SK-N-SH (cell line): ENCODE data around the gene PLA2G6. TPM values are rescaled to one million over a fixed set of nuclear protein-coding genes. Genes with fewer than 3 reads are reported as not detected.

Experiments used
- CTCF ChIA-PET: fragments of 300-600, 350-600 bp; formaldehyde crosslinking; extraction: SDS; loops from one replicate; lab custom pipeline; 2021; lab: Yijun Ruan, JAX
- POLR2A ChIA-PET: fragments of 350-600 bp; sonication (Branson Sonifier 250); formaldehyde crosslinking; extraction: SDS; loops from one replicate; lab custom pipeline; 2020; ENCODE audit warnings: antibody characterized with exemption, inconsistent platforms; lab: Yijun Ruan, JAX
- DNase-seq: peaks from one replicate; pipeline ENCODE4 v3.0.0; 2012
- H2AFZ ChIP-seq: fragments of 200-600 bp; sonication (generic); 2 replicates; pipeline ENCODE4 v1.8.1; 2016; ENCODE audit warnings: antibody characterized with exemption, mild to moderate bottlenecking, low read depth
- H3F3A ChIP-seq: fragments of 200-600 bp; sonication (generic); replicated peaks from 2 replicates; pipeline ENCODE3; 2016; ENCODE audit warnings: antibody characterized with exemption, mild to moderate bottlenecking; ENCODE audit not compliant: insufficient read depth
- H3K27ac ChIP-seq, 2 experiments: fragments of 200-500 bp in 1 of 2; fragments of 200-600 bp in 1 of 2; sonication (Bioruptor generic) in 1 of 2; sonication (generic), shearing (Covaris generic) in 1 of 2; 2 replicates each; pipeline versions ENCODE4 v1.5.1 to v1.6.1; 2014 to 2016; ENCODE audit warnings: low read depth in 2 of 2, inconsistent platforms in 1 of 2, low read length in 1 of 2, mild to moderate bottlenecking in 1 of 2, mixed read lengths in 1 of 2
- H3K27me3 ChIP-seq: fragments of 200-600 bp; sonication (generic), shearing (Covaris generic); 2 replicates; pipeline ENCODE4 v1.6.1; 2016; ENCODE audit warnings: mixed run types; ENCODE audit not compliant: insufficient read depth
- H3K36me3 ChIP-seq, 2 experiments: fragments of 200-500 bp in 1 of 2; fragments of 200-600 bp in 1 of 2; sonication (Bioruptor generic) in 1 of 2; sonication (generic) in 1 of 2; replicated peaks in 1 of 2; 2 replicates each; pipeline versions ENCODE3 to v1.5.1; 2014 to 2016; ENCODE audit warnings: low read length in 1 of 2, mild to moderate bottlenecking in 1 of 2; ENCODE audit not compliant: insufficient read depth in 2 of 2, control insufficient read depth in 1 of 2
- H3K4me1 ChIP-seq, 2 experiments: fragments of 200-500 bp in 1 of 2; fragments of 200-600 bp in 1 of 2; sonication (Bioruptor generic) in 1 of 2; sonication (generic), shearing (Covaris generic) in 1 of 2; 2 replicates each; pipeline versions ENCODE4 v1.5.1 to v1.6.1; 2014 to 2016; ENCODE audit warnings: low read depth in 1 of 2, low read length in 1 of 2, mixed run types in 1 of 2; ENCODE audit not compliant: insufficient read depth in 2 of 2, control insufficient read depth in 1 of 2
- H3K4me2 ChIP-seq: fragments of 200-600 bp; sonication (generic), shearing (Covaris generic); 2 replicates; pipeline ENCODE4 v1.6.1; 2017; ENCODE audit warnings: mixed run types
- H3K4me3 ChIP-seq, 2 experiments: fragments of 200-500 bp in 1 of 2; fragments of 200-600 bp in 1 of 2; sonication (Bioruptor generic) in 1 of 2; sonication (generic), shearing (Covaris generic) in 1 of 2; 2 replicates each; pipeline versions ENCODE4 v1.5.1 to v1.8.1; 2014 to 2016; ENCODE audit warnings: low read depth in 2 of 2, inconsistent platforms in 1 of 2, low read length in 1 of 2, mild to moderate bottlenecking in 1 of 2, mixed read lengths in 1 of 2, moderate library complexity in 1 of 2
- H3K79me2 ChIP-seq: fragments of 200-600 bp; sonication (generic); 2 replicates; pipeline ENCODE4 v1.8.1; 2017; ENCODE audit warnings: mild to moderate bottlenecking; ENCODE audit not compliant: insufficient read depth
- H3K9ac ChIP-seq: fragments of 200-600 bp; sonication (generic); 2 replicates; pipeline ENCODE4 v1.6.1; 2017; ENCODE audit warnings: mixed run types
- H3K9me2 ChIP-seq: fragments of 200-600 bp; sonication (generic); 2 replicates; pipeline ENCODE4 v1.6.1; 2017; ENCODE audit warnings: mixed run types
- H3K9me3 ChIP-seq: fragments of 200-600 bp; sonication (generic); 2 replicates; pipeline ENCODE4 v1.6.1; 2017; ENCODE audit warnings: mixed run types, mild to moderate bottlenecking, moderate library complexity
- H4K20me1 ChIP-seq: fragments of 200-600 bp; sonication (generic); 2 replicates; pipeline ENCODE4 v1.6.1; 2017; ENCODE audit warnings: mild to moderate bottlenecking, mixed run types; ENCODE audit not compliant: insufficient read depth
- CTCF ChIP-seq: fragments of 200-600 bp; sonication (generic); IDR thresholded peaks from 2 replicates; pipeline ENCODE4 v1.6.1; 2017; ENCODE audit warnings: antibody characterized with exemption, mild to moderate bottlenecking, moderate library complexity
- EZH2phosphoT487 ChIP-seq: fragments of 200-600 bp; sonication (generic); IDR thresholded peaks from 2 replicates; pipeline ENCODE4 v1.6.1; 2017; ENCODE audit warnings: low read depth, mixed run types, mild to moderate bottlenecking, antibody characterized with exemption, moderate library complexity, borderline replicate concordance
- FOSL2 ChIP-seq: IDR thresholded peaks from 2 replicates; pipeline ENCODE4 v1.4.0; 2012; ENCODE audit warnings: low read depth, mild to moderate bottlenecking, moderate library complexity, borderline replicate concordance
- FOXJ3 ChIP-seq: sonication (generic); formaldehyde crosslinking; IDR thresholded peaks from 2 replicates; pipeline ENCODE4 v1.5.1; 2020; ENCODE audit warnings: mild to moderate bottlenecking, missing genetic modification reagents
- FOXM1 ChIP-seq: IDR thresholded peaks from 2 replicates; pipeline ENCODE4 v1.4.0; 2012; ENCODE audit warnings: low read depth, mild to moderate bottlenecking
- GATA2 ChIP-seq: sonication (generic); formaldehyde crosslinking; IDR thresholded peaks from 2 replicates; pipeline ENCODE4 v1.5.0; 2020; ENCODE audit warnings: mild to moderate bottlenecking, missing genetic modification reagents
- JUND ChIP-seq: IDR thresholded peaks from 2 replicates; pipeline ENCODE4 v1.4.0; 2012
- NFIC ChIP-seq: IDR thresholded peaks from 2 replicates; pipeline ENCODE4 v1.4.0; 2012; ENCODE audit warnings: borderline replicate concordance
- NRF1 ChIP-seq: IDR thresholded peaks from 2 replicates; pipeline ENCODE4 v1.6.1; 2012; ENCODE audit warnings: low read depth, mild to moderate bottlenecking, low read length
- RCOR1 ChIP-seq: fragments of 150-350 bp; IDR thresholded peaks from 2 replicates; pipeline ENCODE4 v1.6.1; 2017; ENCODE audit warnings: antibody characterized with exemption, low read length
- REST ChIP-seq: IDR thresholded peaks from 2 replicates; pipeline ENCODE4 v1.6.1; 2012; ENCODE audit warnings: mild to moderate bottlenecking, low read depth, low read length, moderate library complexity
- RFX5 ChIP-seq: IDR thresholded peaks from 2 replicates; pipeline ENCODE4 v1.6.1; 2012; ENCODE audit warnings: mild to moderate bottlenecking, improper control_type of control experiment, low read length
- SMC3 ChIP-seq: IDR thresholded peaks from 2 replicates; pipeline ENCODE4 v1.6.1; 2012; ENCODE audit warnings: low read depth, low read length, improper control_type of control experiment
- TAF1 ChIP-seq: IDR thresholded peaks from 2 replicates; pipeline ENCODE4 v1.6.1; 2012; ENCODE audit warnings: low read depth, mild to moderate bottlenecking, low read length, moderate library complexity, borderline replicate concordance
- TCF12 ChIP-seq: IDR thresholded peaks from 2 replicates; pipeline ENCODE4 v1.4.0; 2012
- TEAD4 ChIP-seq: IDR thresholded peaks from 2 replicates; pipeline ENCODE4 v1.4.0; 2012; ENCODE audit warnings: mild to moderate bottlenecking, borderline replicate concordance; ENCODE audit not compliant: insufficient read depth
- YY1 ChIP-seq: IDR thresholded peaks from 2 replicates; pipeline ENCODE4 v1.4.0; 2012; ENCODE audit warnings: low read depth, mild to moderate bottlenecking
- WGBS: methylation state at CpG from one replicate; pipeline ENCODE4 v1.1.6; 2017; ENCODE audit warnings: low lambda C conversion rate; 5-methylcytosine and 5-hydroxymethylcytosine counted together
- polyA plus RNA-seq, 3 experiments: library from polyadenylated mRNA; depleted of rRNA; stranded (reverse); fragments of >200 nt; gene quantifications; 2 replicates each; pipeline ENCODE4 v1.2.3, GENCODE V29; 2012
- TF ChIP-seq, protein P1 (sequence below): IDR thresholded peaks from 2 replicates; pipeline ENCODE4 v1.4.0; 2012; ENCODE audit warnings: low read depth, borderline replicate concordance

The PLA2G6 gene
- polyA plus RNA-seq, 1 of the 3 experiments (the other 2 are of a cell fraction), result 10.5 TPM

DNA sequence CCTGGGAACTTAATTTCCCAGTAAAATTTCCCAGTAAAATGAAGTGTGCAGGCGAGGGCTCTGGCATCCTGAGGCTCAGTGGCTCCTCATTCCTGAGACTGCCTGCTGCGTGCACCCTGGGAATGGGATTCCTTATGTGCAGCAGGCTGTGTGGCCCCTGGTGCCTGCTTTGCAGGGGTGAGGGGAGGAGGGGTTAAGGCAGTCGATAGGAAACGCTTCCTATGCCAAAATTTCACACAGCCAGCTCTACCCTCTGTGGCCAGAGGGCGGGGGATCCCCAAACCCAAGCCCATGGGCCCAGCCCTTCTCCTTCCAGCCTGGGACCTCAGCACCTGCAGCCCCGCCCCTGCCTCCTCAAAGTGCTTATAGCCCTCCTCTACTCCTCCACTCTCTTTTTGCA is 59.0 kb downstream of the PLA2G6 start:
- ChIA-PET CTCF (interaction anchor here (3.8 kb wide), 1 partner anchor 8 kb away, joined by 17 read pairs; no protein-coding TSS in a partner anchor), POLR2A (no interaction called here)

GRCh38 chr22:38120359-38121110 is 61.1 kb downstream of the PLA2G6 start:
- DNase-seq, result no peak
- no peaks in the 10 kb centered on the region for H3K4me1 ChIP-seq
- 85% methylated on average over 8 of the region's 28 CpGs for WGBS
- no peak overlapping the region for H3K9ac ChIP-seq
- no peak overlapping the region for H3K4me3 ChIP-seq
- no peaks in the 10 kb centered on the region for H3K79me2 ChIP-seq
- H3K9me2 ChIP-seq, result no peaks in the 10 kb centered on the region
- no peaks in the 10 kb centered on the region for H3F3A ChIP-seq
- H3K27ac ChIP-seq, result no peak overlapping the region
- POLR2A ChIA-PET, result no interaction called here
- H3K9me3 ChIP-seq, result no peaks in the 10 kb centered on the region
- H4K20me1 ChIP-seq, result no peaks in the 10 kb centered on the region
- no peaks in the 10 kb centered on the region for H3K27me3 ChIP-seq
- no peak overlapping the region for H2AFZ ChIP-seq
- CTCF ChIA-PET, result no interaction called here
- no peaks in the 10 kb centered on the region for H3K36me3 ChIP-seq
- no peak overlapping the region for H3K4me2 ChIP-seq
- TF ChIP-seq NFIC (no peak), GATA2 (CRISPR knock-in tag) (no peak), FOXJ3 (CRISPR knock-in tag) (no peak), JUND (no peak), TEAD4 (no peak), FOSL2 (no peak), RFX5 (no peak), YY1 (no peak), SMC3 (no peak), REST (no peak), RCOR1 (no peak)
- TF ChIP-seq, protein P1, sequence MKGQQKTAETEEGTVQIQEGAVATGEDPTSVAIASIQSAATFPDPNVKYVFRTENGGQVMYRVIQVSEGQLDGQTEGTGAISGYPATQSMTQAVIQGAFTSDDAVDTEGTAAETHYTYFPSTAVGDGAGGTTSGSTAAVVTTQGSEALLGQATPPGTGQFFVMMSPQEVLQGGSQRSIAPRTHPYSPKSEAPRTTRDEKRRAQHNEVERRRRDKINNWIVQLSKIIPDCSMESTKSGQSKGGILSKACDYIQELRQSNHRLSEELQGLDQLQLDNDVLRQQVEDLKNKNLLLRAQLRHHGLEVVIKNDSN, result no peak

More for the DNA sequence above, 59.0 kb downstream of the PLA2G6 start:
- H3K79me2 ChIP-seq, result no peaks in the 10 kb centered on the region
- no peaks in the 10 kb centered on the region for H3K9me3 ChIP-seq
- H3K27me3 ChIP-seq, result no peaks in the 10 kb centered on the region
- no peak overlapping the region for H3K4me2 ChIP-seq
- H3K4me1 ChIP-seq, result no peaks in the 10 kb centered on the region
- no peak overlapping the region for H2AFZ ChIP-seq
- WGBS, result 60% methylated on average over 1 of the region's 6 CpGs
- H3K9ac ChIP-seq, result no peak overlapping the region
- H3K27ac ChIP-seq, result no peak overlapping the region
- H3F3A ChIP-seq, result no peaks in the 10 kb centered on the region
- no peaks in the 10 kb centered on the region for H4K20me1 ChIP-seq
- H3K9me2 ChIP-seq, result no peaks in the 10 kb centered on the region
- no peak for TF ChIP-seq CTCF
- TF ChIP-seq TCF12, result no peak
- no peak for TF ChIP-seq TAF1
- TF ChIP-seq NRF1, result no peak
- TF ChIP-seq JUND, result no peak
- TF ChIP-seq FOXM1, result no peak
- TF ChIP-seq TEAD4, result no peak
- TF ChIP-seq FOSL2, result no peak
- TF ChIP-seq EZH2phosphoT487, result no peak
- no peak for DNase-seq
- H3K36me3 ChIP-seq, result no peaks in the 10 kb centered on the region
- H3K4me3 ChIP-seq, result no peak overlapping the region
